Activated CD8-positive, alpha-beta memory T cell treated with anti-CD3 and anti-CD28 coated beads for 4 hours (primary cell): ENCODE measurements around the gene ACBD7.

Experiments
- DNase-seq, 2 donors: peaks; one replicate each; pipeline ENCODE4 v3.0.0-alpha.2; 2020; ENCODE audit warnings: low read depth in 2 of 2

ACBD7 gene

DNA sequence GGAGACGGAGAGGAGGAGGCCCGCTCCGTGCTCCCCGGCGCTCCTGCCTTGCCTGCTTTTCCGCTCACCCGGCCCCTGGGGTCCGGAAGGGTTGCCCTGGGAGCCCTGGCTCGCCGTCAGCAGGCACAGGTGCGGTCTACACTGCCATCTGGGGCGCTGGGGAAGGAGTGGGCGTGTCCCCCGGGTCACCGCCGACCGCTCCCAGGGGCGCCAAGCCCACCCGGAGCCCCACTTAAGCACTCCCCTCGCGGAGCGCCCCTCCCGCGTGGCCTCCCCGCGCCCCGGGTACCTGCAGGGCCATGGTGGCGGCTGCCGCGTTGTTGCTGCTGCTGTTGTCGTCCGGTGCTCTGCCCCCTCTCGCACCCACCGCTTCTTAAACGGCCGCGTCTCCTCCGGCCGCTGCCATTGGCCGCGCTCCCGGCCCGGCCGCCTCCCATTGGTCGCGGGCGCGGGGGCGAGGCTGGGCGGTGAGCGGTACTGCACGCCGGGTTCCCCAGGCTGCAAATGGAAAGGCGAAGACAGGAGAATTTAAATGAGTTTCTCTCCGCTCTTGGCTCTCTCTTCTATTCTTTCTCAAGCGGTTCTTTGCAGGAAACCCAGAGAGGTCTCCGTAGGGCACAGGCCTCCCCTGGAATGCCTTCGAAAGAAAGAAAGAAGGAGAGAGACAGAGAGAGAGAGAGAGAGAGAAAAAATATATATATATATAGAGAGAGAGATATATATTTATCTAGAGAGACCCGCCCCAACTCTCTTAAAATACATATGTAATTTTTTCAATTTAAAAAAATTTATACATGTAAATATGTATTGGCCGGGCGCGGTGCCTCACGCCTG, at the start of gene ACBD7:
TSS of gene ACBD7 (minus strand) at position 349 of the 834 bp plus-strand sequence. CDS start at position 301, 48 bp downstream.
- DNase-seq, result peak; percentile 45 to 55

DNA sequence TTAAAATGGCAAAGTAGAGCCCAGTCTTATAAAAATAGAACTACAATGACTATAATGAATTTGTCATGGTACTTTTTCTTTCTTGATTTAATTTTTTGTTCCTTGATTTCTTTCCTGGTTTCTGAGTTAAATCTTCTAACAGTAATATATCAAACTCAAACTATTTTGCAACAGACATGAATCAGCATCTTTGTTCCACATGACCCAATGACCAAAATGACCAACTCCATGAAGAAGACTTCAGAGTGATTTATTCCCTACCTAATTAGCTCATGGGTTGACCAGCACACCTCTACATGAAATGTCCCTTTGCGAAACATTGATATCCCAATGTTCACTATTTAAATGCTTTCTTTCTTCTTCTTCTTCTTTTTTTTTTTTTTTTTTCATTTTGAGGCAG, 49.1 kb upstream of the ACBD7 start:
- DNase-seq, result no peak

GRCh38 chr10:15137036-15137359, 48.4 kb upstream of the ACBD7 start:
- no peak for DNase-seq

- DNase-seq, result no peak
Observed at GRCh38 chr10:15136129-15137035, 47.8 kb upstream of the ACBD7 start.

- DNase-seq, result no peak
Observed at GRCh38 chr10:15131330-15131729, 42.8 kb upstream of the ACBD7 start.

GRCh38 chr10:15124908-15125307, 36.3 kb upstream of the ACBD7 start:
- DNase-seq, result no peak

DNA sequence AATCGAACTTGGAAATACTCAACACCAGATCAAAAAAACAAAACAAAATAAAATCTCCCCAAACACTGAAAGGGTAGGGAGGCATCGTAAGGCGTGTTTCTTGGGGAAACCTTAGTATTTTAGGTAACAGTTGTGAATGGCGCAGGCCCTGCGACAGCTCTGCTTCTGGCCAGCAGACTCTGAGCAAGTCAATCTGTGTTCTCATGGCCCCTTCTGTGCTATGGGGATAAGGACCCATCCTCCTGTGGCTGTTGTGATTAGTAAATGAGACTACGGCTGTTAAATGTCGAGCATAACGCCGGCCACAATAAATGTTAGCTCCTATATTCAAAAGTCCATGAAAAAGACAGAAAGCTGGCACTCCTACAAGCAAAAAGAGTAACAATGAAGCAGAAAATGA, 35.6 kb upstream of the ACBD7 start:
- no peak for DNase-seq

GRCh38 chr10:15123749-15124184, 35.2 kb upstream of the ACBD7 start:
- no peak for DNase-seq

- no peak for DNase-seq
Observed at GRCh38 chr10:15122477-15123030, 34.0 kb upstream of the ACBD7 start.

DNA sequence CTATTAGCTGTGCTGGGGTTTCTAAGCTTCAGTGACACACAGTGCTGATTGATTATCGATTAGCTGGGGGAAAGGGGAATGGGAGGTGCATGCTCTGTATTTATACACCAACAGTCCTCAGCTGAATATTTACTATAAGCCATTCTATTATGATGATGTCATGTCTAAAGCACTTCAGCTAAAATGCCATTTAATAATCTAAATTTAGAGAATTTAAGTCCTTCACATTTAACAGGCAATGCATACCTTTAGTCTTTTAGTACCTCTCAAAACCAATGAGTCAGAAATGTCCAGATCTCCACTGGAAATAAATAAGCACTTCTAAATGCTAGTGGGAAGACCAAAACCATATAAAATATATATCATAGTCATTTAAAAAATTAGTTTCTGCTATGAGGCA, 33.1 kb upstream of the ACBD7 start:
- no peak for DNase-seq

DNA sequence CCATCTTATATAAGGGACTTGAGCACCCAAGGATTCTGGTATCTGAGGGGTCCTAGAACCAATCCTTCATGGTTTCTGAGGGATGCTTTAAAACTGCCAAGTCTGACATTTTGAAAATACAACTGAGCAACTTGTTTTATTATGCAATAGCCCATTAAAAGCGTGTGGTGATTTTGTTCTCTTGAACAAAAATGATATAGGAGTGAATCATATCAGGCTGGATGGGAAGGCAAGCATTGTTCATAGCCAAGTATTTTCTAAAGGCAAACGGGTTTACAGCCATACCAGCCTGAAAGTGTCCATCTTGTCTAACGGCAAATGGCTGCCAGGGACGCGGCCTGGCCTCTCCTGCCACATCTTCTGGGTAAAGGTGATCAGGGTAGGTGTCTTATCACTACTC, 31.9 kb upstream of the ACBD7 start:
- DNase-seq, result no peak

- no peak for DNase-seq
Observed at GRCh38 chr10:15118615-15119014, 30.0 kb upstream of the ACBD7 start.

- no peak for DNase-seq
Observed at GRCh38 chr10:15116225-15116624, 27.6 kb upstream of the ACBD7 start.

DNA sequence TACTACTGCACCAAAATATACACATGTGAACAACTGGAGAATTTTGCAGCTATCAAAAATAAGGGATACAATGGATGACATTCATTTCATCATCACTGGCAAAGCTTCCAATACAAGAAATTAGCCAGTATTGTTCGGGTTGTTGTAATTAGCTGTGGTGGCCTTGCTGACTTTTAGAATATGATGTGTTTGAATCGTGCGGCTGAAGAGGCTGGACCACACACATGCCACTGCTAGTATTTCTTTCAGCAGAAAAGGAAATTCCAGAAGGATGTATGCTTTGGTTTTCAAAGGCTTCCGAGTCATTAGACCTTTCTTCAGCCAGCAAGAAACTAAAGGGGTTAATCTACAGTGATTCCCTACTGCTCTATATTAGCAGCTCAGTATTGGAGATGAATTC, 25.2 kb upstream of the ACBD7 start:
- no peak for DNase-seq

DNA sequence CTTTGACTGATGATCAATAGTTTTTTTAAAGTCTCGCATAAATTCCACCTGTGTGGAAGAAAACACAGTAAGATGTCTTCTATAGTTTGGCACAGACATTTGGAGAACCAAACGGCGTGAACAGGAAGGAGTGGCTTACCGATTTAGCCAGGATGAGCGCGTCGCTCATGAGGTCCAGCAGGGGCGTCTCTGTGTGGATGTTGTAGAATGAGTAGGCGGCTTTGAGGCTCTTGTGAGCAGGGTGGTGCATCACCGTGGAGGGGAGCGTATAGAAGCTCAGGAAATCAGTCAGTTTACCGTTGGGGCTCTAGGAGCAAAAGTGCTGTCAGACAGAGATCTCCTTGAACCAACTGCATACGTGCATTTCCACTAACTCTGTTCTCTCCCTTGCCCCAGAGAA, 24.1 kb upstream of the ACBD7 start:
- no peak for DNase-seq

- peak; percentile 38 for DNase-seq
Observed at GRCh38 chr10:15106352-15107013, 17.9 kb upstream of the ACBD7 start.

GRCh38 chr10:15103513-15103912, 14.9 kb upstream of the ACBD7 start:
- no peak for DNase-seq

DNA sequence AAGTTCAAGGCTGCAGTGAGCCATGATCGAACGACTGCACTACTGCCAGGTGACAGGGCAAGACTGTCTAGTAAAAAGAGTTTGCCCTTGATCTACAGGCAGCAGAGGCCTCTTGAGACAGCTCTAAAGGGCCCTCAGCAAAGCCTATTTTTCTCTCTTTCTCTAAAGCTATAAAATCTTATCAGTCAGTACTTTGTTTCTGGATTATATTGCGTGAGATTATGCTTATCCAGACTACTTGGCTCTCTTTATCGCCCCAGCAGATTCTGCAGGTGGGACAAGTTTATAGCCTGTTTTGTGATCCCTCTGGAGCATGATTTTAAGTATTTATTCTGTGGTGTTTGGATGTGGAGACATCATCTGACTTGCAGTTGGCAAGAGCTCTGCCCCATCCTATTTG, 11.3 kb upstream of the ACBD7 start:
- no peak for DNase-seq

DNA sequence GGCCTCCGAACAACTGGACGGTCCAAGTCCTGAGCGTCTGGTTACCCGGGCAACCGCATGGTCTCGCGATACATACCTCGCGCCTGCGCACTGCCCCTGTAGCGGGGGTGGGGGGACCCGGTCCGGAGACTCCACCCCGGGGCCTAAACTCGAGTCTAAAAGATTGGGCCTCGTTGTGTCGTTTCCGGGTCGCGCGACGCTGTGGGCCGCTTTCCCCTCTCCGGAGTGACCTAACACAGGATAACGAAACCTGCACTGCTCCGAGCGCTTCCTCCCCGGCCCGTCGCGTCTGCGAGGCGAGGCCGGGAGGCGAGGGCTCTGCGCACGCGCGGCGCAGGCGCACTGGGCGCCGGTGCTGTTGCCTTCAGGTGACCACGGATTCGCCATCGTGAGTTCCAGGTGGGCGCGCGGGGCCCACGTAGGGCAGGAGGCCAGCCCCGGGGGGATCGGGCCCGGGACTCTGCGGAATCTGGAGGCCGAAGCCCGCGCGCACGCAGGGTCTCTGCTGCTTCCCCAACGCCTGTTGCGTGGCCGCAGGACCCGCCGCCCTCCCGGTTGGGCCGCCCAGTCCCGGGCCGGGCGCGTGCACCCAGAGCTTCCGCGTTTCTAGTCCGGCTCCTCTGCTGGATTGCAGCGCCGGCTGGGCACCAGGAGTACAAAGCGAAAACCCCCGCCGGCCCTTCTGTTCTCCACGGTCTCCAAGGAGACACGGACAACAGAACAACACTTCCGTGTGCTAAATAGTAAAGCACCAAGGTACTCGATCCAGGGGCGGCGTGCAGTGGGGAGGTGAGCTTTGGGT, 8.6 kb upstream of the ACBD7 start, which contains the start of gene RPP38:
TSS of gene RPP38 (plus strand) at position 345 of the 802 bp plus-strand sequence. CDS start 5,960 bp downstream, outside the sequence.
- DNase-seq, result peak; percentile 92

- no peak for DNase-seq
Observed at GRCh38 chr10:15096661-15097010, 8.1 kb upstream of the ACBD7 start.

DNA sequence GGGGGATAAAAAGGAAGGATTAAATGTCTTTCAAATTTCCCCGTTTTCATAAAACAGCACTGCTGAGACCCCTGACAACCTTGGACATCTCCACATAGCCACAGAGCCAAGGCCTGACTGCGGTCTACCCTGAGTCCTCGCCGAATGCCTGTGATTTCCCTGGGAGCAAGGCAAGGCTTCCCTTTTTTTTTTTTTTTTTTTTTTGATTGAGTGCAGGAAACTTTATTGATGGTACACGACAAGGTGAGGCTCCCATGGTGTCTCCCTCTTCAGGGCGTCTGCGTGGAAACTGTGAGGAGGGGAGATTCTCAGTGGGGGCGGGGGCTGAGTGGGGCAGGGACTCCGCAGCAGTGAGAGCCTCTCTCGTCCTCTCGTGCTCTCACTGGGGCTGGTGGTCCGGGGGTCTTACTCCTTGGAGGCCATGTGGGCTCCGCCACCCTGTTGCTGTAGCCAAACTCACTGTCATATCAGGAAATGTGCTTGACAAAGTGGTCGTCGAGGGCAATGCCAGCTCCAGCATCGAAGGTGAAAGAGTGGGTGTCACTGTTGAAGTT, 4.4 kb upstream of the ACBD7 start:
- no peak for DNase-seq
